Effector memory CD8-positive, alpha-beta T cell (primary cell): ENCODE measurements around the gene C16orf74.

Source experiments
- ATAC-seq: fragments of 150-1000 bp; cut with Tn5 transposase; replicated peaks from 2 replicates; pipeline ENCODE4 v1.10.0; 2021; ENCODE audit warnings: mild to moderate bottlenecking, moderate library complexity
- DNase-seq, 3 experiments: peaks; one replicate each; pipeline ENCODE4 v3.0.0; 2021
- H3K27ac Mint-ChIP-seq, 2 donors: one replicate each; pipeline ENCODE4 v1.8.0; 2022; ENCODE audit warnings: mild to moderate bottlenecking in 2 of 2, mixed read lengths in 2 of 2, moderate library complexity in 2 of 2
- H3K27me3 Mint-ChIP-seq, 2 donors: one replicate each; pipeline ENCODE4 v1.8.0; 2022; ENCODE audit warnings: mixed read lengths in 2 of 2
- H3K36me3 Mint-ChIP-seq: one replicate; pipeline ENCODE4 v1.8.0; 2022; ENCODE audit warnings: mild to moderate bottlenecking, moderate library complexity, mixed read lengths; ENCODE audit not compliant: insufficient read depth
- H3K4me1 Mint-ChIP-seq, 2 donors: one replicate each; pipeline ENCODE4 v1.8.0; 2022; ENCODE audit warnings: low read depth in 2 of 2, mixed read lengths in 2 of 2
- H3K4me3 Mint-ChIP-seq, 2 donors: one replicate each; pipeline ENCODE4 v1.8.0; 2022; ENCODE audit warnings: mild to moderate bottlenecking in 2 of 2, mixed read lengths in 2 of 2, moderate library complexity in 2 of 2
- H3K9me3 Mint-ChIP-seq, 2 donors: one replicate each; pipeline ENCODE4 v1.8.0; 2022; ENCODE audit warnings: mixed read lengths in 2 of 2

The C16orf74 gene

DNA sequence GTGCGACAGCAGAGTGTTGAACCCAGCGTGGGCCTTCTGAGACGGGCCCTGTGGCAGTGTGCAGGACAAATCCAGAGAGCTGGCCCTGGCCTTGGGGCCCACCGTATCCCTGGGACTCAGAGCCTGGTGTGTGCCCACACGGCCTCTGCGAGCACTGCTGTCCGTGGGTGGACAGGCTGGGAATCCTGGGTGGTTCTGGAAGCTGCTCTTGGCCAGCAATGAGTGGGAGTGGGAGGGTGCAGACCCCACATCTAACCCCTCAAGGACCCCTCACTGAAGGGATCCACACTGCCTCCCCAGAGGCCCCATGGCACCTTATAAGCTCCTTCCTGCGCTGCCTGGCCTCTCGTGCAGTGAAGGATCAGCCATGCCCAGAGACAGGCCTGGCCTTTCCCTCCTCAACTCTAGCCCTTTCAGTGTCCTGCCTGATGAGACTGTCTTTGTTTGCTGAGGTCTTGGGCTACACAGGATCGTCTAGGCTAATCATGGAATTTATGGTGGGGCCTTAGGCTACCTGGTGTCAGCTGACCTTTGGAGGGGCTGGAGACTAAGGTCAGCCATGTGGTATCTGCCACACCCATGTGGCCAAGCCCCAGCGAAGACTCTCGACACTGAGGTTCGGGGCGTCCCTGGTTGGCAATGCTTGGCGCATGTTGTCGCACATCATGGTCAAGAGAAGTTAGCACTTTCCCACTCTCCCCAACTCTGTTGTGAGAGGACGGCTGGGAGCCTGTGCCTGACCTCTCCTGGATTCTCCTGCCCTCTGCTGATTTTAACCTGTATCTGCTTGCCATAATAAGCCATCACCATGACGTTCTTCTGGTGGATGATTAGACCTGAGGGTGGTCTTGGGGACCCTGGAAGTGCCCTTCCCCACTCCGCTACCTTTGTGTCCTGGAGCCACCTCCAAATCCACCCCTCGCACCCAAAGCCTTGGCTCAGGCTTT lies 45.7 kb downstream of the C16orf74 start:
- DNase-seq (no peak), ATAC-seq (no peak)
- H3K36me3 Mint-ChIP-seq: no peaks in the 10 kb centered on the region

GRCh38 chr16:85704011-85704410 lies 46.9 kb downstream of the C16orf74 start:
- Mint-ChIP-seq H3K4me3 (no peak overlapping the region), H3K36me3 (no peaks in the 10 kb centered on the region), H3K4me1 (no peaks in the 10 kb centered on the region)

More for the DNA sequence above, 45.7 kb downstream of the C16orf74 start:
- Mint-ChIP-seq H3K9me3 (no peaks in the 10 kb centered on the region), H3K27ac (no peak overlapping the region), H3K27me3 (no peaks in the 10 kb centered on the region), H3K4me3 (no peak overlapping the region), H3K4me1 (no peaks in the 10 kb centered on the region)

DNA sequence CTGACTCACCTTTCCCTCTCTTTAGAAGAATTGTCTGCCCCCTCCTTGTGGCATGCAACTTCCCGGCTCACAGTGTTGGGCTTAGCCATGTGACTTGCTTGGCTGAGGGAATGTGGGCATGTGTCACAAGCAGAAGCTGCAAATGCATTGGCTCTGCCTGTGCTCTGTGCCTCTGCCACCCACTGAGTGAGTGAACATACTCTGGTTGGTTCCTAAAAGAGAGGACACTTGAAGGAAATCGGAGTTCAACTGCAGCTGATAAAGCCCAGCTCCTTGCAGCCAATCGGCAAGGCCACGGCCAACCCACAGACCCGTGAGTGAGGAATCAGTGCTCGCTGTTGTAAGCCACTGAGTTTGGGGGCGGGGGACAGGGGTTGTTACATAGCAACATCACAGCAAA lies 51.3 kb downstream of the C16orf74 start:
- Mint-ChIP-seq H3K27ac (no peak overlapping the region), H3K36me3 (no peaks in the 10 kb centered on the region), H3K9me3 (no peaks in the 10 kb centered on the region), H3K27me3 (peaks cover 25 to 44% of the 10 kb centered on the region in 2 donors), H3K4me1 (peaks cover 0 to 2% of the 10 kb centered on the region in 2 donors), H3K4me3 (no peak overlapping the region)
- DNase-seq (no peak), ATAC-seq (no peak)

More at GRCh38 chr16:85704011-85704410, 46.9 kb downstream of the C16orf74 start:
- ATAC-seq: no peak
- H3K27ac Mint-ChIP-seq: no peak overlapping the region
- no peaks in the 10 kb centered on the region for H3K9me3 Mint-ChIP-seq
- no peak for DNase-seq
- peaks cover 0 to under 1% of the 10 kb centered on the region in 2 donors for H3K27me3 Mint-ChIP-seq

GRCh38 chr16:85698935-85699558 lies 51.8 kb downstream of the C16orf74 start:
- no peaks in the 10 kb centered on the region for H3K36me3 Mint-ChIP-seq
- no peak overlapping the region for H3K27ac Mint-ChIP-seq
- no peak for ATAC-seq
- peaks cover 0 to 2% of the 10 kb centered on the region in 2 donors for H3K4me1 Mint-ChIP-seq
- DNase-seq: no peak
- H3K9me3 Mint-ChIP-seq: no peaks in the 10 kb centered on the region
- no peak overlapping the region for H3K4me3 Mint-ChIP-seq
- peaks cover 25 to 49% of the 10 kb centered on the region in 2 donors for H3K27me3 Mint-ChIP-seq

DNA sequence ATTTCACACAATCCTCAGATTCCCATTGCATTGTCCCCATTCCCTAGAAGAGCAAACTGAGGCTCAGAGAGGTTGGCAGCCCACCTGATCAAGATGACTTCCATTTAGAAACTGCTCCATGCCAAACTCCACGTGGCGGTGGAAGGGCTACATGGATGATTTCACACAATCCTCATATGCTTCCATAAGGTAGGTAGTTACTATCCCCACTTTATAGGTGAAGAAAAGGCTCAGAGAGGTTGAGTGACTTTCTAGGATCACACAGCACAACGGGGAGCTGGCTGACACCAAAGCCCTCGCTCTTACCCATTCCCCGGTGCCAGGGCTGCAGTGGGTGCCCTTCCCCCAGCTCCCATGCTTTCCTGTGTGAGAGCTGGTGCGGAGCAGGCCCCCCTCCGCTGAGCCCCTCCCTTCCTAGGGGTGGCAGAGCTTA lies 52.4 kb downstream of the C16orf74 start:
- Mint-ChIP-seq H3K9me3 (no peaks in the 10 kb centered on the region), H3K4me3 (no peak overlapping the region), H3K4me1 (peaks cover 0 to 2% of the 10 kb centered on the region in 2 donors), H3K27ac (no peak overlapping the region), H3K27me3 (peaks cover 27 to 55% of the 10 kb centered on the region in 2 donors), H3K36me3 (peaks cover under 1% of the 10 kb centered on the region)
- ATAC-seq (no peak), DNase-seq (no peak)

GRCh38 chr16:85697431-85697830 lies 53.5 kb downstream of the C16orf74 start:
- peaks cover 3% of the 10 kb centered on the region for H3K36me3 Mint-ChIP-seq
- no peak overlapping the region for H3K27ac Mint-ChIP-seq
- H3K4me1 Mint-ChIP-seq: peaks cover 0 to 2% of the 10 kb centered on the region in 2 donors
- ATAC-seq (no peak), DNase-seq (no peak)
- H3K9me3 Mint-ChIP-seq: no peaks in the 10 kb centered on the region
- H3K27me3 Mint-ChIP-seq: peaks cover 33 to 60% of the 10 kb centered on the region in 2 donors
- H3K4me3 Mint-ChIP-seq: no peak overlapping the region

GRCh38 chr16:85696781-85697180 lies 54.1 kb downstream of the C16orf74 start:
- DNase-seq (no peak), ATAC-seq (no peak)
- no peak overlapping the region for H3K27ac Mint-ChIP-seq
- H3K27me3 Mint-ChIP-seq: peaks cover 33 to 60% of the 10 kb centered on the region in 2 donors
- no peak overlapping the region for H3K4me3 Mint-ChIP-seq
- peaks cover 3% of the 10 kb centered on the region for H3K36me3 Mint-ChIP-seq
- H3K9me3 Mint-ChIP-seq: no peaks in the 10 kb centered on the region
- peaks cover 0 to 2% of the 10 kb centered on the region in 2 donors for H3K4me1 Mint-ChIP-seq

GRCh38 chr16:85695196-85696128 lies 55.4 kb downstream of the C16orf74 start:
- Mint-ChIP-seq H3K27ac (no peak overlapping the region), H3K36me3 (peaks cover 3% of the 10 kb centered on the region), H3K4me3 (no peak overlapping the region), H3K9me3 (no peaks in the 10 kb centered on the region), H3K27me3 (peaks cover 33 to 60% of the 10 kb centered on the region in 2 donors), H3K4me1 (peaks cover 0 to 2% of the 10 kb centered on the region in 2 donors)
- no peak for DNase-seq
- ATAC-seq: no peak

DNA sequence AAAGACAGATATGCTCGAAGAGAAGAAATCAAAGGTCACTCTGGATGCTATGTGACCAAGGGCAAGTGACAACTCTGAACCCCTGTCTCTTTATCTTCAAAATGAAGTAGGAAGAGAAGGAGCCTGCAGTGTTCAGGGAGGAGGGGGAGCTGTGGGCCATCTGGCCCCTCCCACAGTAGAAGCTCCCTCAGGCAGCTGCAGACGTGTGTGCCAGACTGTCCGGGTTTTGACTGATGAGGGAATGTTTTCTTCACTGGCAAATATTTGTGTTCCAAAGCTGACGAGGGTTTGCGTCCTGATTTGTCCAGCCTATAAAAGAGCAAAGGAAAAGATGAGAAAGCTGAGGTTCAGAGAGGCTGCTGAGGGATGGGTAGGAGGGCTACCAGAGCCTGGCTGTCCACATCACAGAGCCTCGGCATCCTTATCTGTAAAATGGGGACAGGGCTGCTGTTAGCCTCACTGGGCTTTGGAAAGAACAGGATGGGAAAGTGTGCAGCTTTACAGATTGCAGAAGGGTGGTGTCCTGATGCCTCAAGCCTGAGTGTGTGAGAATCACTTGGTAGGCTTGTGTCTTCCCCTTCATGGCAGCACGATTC lies 60.3 kb downstream of the C16orf74 start:
- Mint-ChIP-seq H3K4me3 (no peak overlapping the region), H3K9me3 (no peaks in the 10 kb centered on the region), H3K27me3 (peaks cover 7 to 25% of the 10 kb centered on the region in 2 donors), H3K27ac (no peak overlapping the region), H3K4me1 (peaks cover 0 to 2% of the 10 kb centered on the region in 2 donors), H3K36me3 (peaks cover 6% of the 10 kb centered on the region)
- no peak for ATAC-seq
- no peak for DNase-seq

GRCh38 chr16:85689950-85690320 lies 61.0 kb downstream of the C16orf74 start:
- H3K36me3 Mint-ChIP-seq: peaks cover 6% of the 10 kb centered on the region
- H3K27ac Mint-ChIP-seq: no peak overlapping the region
- no peak overlapping the region for H3K4me3 Mint-ChIP-seq
- H3K27me3 Mint-ChIP-seq: peaks cover 7 to 19% of the 10 kb centered on the region in 2 donors
- DNase-seq: no peak
- H3K9me3 Mint-ChIP-seq: no peaks in the 10 kb centered on the region
- H3K4me1 Mint-ChIP-seq: peaks cover 0 to 2% of the 10 kb centered on the region in 2 donors
- ATAC-seq: no peak

GRCh38 chr16:85689285-85689949 lies 61.5 kb downstream of the C16orf74 start:
- H3K36me3 Mint-ChIP-seq: peaks cover 6% of the 10 kb centered on the region
- DNase-seq: no peak
- peak overlapping the region; percentile 56 to 82 for H3K4me3 Mint-ChIP-seq
- peaks cover 7 to 14% of the 10 kb centered on the region in 2 donors for H3K27me3 Mint-ChIP-seq
- H3K4me1 Mint-ChIP-seq: peaks cover 0 to 2% of the 10 kb centered on the region in 2 donors
- no peak for ATAC-seq
- no peaks in the 10 kb centered on the region for H3K9me3 Mint-ChIP-seq
- no peak overlapping the region for H3K27ac Mint-ChIP-seq

- peaks cover 7 to 8% of the 10 kb centered on the region in 2 donors for H3K27me3 Mint-ChIP-seq
- peaks cover 0 to 2% of the 10 kb centered on the region in 2 donors for H3K4me1 Mint-ChIP-seq
- peaks cover 6% of the 10 kb centered on the region for H3K36me3 Mint-ChIP-seq
- H3K27ac Mint-ChIP-seq: no peak within 1 kb of the TSS
- DNase-seq: peak; percentile 80 to 86 (median 84)
- peak within 1 kb of the TSS; percentile 80 to 82 for H3K4me3 Mint-ChIP-seq
- H3K9me3 Mint-ChIP-seq: no peaks in the 10 kb centered on the region
- peak; percentile 99 for ATAC-seq
Observed at GRCh38 chr16:85688586-85689284, 62.2 kb downstream of the C16orf74 start, which contains the start of gene GINS2. TSS of gene GINS2 (minus strand) at chr16:85688954. CDS start at chr16:85688898, 56 bp downstream.
